T-helper 2 cell treated with Interferon-gamma antibody and Interleukin-4, amounts not matched to agents 5 μg/mL and 100 μg/mL, for 36 hours (primary cell): ENCODE measurements around the gene GALNT14.

ENCODE experiments used
- DNase-seq: peaks from one replicate; pipeline ENCODE4 v3.0.0; 2021; ENCODE audit warnings: low spot score
- H3K27ac Mint-ChIP-seq: one replicate; pipeline ENCODE4 v1.8.0; 2021; ENCODE audit warnings: mild to moderate bottlenecking, mixed read lengths
- H3K27me3 Mint-ChIP-seq: one replicate; pipeline ENCODE4 v1.8.0; 2021; ENCODE audit warnings: low read depth, mixed read lengths
- H3K36me3 Mint-ChIP-seq: one replicate; pipeline ENCODE4 v1.8.0; 2021; ENCODE audit warnings: low read depth, mixed read lengths
- H3K4me1 Mint-ChIP-seq: one replicate; pipeline ENCODE4 v1.8.0; 2021; ENCODE audit warnings: low read depth, mixed read lengths
- H3K4me3 Mint-ChIP-seq: one replicate; pipeline ENCODE4 v1.8.0; 2022; ENCODE audit warnings: mild to moderate bottlenecking, moderate library complexity, mixed read lengths
- H3K9me3 Mint-ChIP-seq: one replicate; pipeline ENCODE4 v1.8.0; 2021; ENCODE audit warnings: mixed read lengths

Gene GALNT14

DNA sequence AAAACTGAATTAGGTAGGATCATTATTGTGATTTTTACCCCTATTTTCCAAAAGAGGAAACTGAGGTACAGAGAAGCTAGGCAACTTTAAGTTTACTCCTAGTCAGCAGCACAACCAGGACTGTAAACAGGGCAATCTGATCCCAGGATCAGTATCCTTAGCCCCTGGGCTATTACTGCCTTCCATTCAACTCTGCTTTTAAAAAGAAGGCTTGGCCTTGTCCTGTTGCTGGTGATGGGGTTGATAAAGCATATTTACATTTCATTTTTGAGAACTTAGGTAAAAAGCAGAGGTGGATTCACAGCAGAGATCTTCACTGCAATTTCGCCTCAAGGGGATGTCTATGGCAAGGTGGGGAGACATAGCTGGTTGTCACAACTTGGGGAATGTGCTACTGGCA is 148.5 kb downstream of the GALNT14 start:
- Mint-ChIP-seq H3K9me3 (no peaks in the 10 kb centered on the region), H3K4me3 (no peak overlapping the region), H3K36me3 (no peaks in the 10 kb centered on the region), H3K27me3 (no peaks in the 10 kb centered on the region), H3K4me1 (no peaks in the 10 kb centered on the region), H3K27ac (no peak overlapping the region)
- no peak for DNase-seq

- H3K27me3 Mint-ChIP-seq, result no peaks in the 10 kb centered on the region
- H3K4me3 Mint-ChIP-seq, result no peak overlapping the region
- H3K9me3 Mint-ChIP-seq, result no peaks in the 10 kb centered on the region
- H3K36me3 Mint-ChIP-seq, result no peaks in the 10 kb centered on the region
- no peak for DNase-seq
- H3K4me1 Mint-ChIP-seq, result no peaks in the 10 kb centered on the region
- H3K27ac Mint-ChIP-seq, result no peak overlapping the region
Measured at GRCh38 chr2:30987566-30987965, 150.7 kb downstream of the GALNT14 start.

GRCh38 chr2:30986231-30986580 is 152.0 kb downstream of the GALNT14 start:
- Mint-ChIP-seq H3K4me3 (no peak overlapping the region), H3K27me3 (no peaks in the 10 kb centered on the region)
- DNase-seq, result no peak

GRCh38 chr2:30985493-30986230 is 152.6 kb downstream of the GALNT14 start:
- Mint-ChIP-seq H3K27me3 (no peaks in the 10 kb centered on the region), H3K4me1 (no peaks in the 10 kb centered on the region), H3K4me3 (no peak overlapping the region), H3K9me3 (no peaks in the 10 kb centered on the region), H3K36me3 (no peaks in the 10 kb centered on the region), H3K27ac (no peak overlapping the region)
- DNase-seq, result no peak

More at GRCh38 chr2:30986231-30986580, 152.0 kb downstream of the GALNT14 start:
- Mint-ChIP-seq H3K4me1 (no peaks in the 10 kb centered on the region), H3K36me3 (no peaks in the 10 kb centered on the region), H3K27ac (no peak overlapping the region), H3K9me3 (no peaks in the 10 kb centered on the region)

DNA sequence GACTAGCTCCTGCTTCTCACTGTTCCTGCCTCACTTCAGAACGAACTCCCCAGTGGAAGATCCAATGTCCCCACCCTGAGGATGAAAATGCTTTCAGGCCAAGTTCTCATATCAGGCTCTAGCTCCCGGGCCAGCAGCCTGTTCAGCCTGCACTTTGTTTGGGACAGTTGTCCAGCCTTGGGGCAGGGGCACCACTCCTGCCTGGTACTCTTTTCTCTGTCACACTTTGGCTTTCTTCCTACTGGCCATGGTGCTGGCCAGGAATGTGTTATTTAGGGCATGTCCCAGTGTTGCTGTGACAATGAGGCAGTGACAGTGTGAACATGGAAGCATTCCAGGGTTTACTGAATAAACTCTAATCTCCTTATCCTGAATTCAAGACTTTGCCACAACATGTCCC is 154.1 kb downstream of the GALNT14 start:
- Mint-ChIP-seq H3K36me3 (no peaks in the 10 kb centered on the region), H3K27ac (no peak overlapping the region), H3K4me3 (no peak overlapping the region), H3K4me1 (no peaks in the 10 kb centered on the region), H3K27me3 (no peaks in the 10 kb centered on the region), H3K9me3 (no peaks in the 10 kb centered on the region)
- no peak for DNase-seq

DNA sequence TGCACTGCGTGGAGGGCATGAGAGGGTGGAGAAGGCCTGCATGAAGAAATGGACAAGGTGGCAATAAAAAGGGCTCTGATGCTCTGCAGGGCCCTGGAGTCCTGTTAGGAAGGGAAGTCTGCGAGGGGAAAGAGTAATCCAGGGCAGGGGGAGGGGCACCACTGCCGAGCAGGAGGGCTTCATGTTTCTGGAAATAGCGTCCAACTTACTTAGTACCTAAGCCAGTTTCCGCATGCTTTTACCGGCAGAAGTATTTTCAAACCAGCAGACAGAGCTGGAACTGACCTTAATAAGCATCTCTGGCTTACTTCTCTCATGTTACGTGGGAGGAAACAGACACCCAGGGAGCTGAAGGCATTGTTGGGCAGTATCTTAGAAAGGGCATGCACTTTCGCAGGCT is 156.7 kb downstream of the GALNT14 start:
- Mint-ChIP-seq H3K4me1 (no peaks in the 10 kb centered on the region), H3K27ac (no peak overlapping the region), H3K36me3 (no peaks in the 10 kb centered on the region), H3K9me3 (no peaks in the 10 kb centered on the region), H3K4me3 (no peak overlapping the region), H3K27me3 (no peaks in the 10 kb centered on the region)
- DNase-seq, result no peak

DNA sequence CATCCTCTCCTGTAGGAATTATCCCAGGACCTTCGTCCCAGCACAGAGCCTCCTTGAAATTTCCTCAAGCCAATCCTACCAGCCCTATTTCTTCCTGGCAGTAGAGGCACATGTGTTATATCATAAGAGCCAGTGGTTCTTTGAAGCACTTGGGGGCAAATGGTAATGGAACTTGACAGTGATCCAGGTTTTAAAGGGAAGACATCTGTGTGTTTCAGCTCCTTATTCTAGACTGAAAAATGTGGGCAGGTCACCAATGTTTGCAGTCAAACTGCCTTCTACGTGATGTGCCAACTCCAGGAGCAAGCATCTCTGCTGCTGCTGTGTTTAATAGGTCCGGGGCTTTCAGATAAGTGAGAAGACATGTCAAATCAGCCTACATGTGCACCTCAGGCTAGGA is 157.1 kb downstream of the GALNT14 start:
- H3K9me3 Mint-ChIP-seq, result no peaks in the 10 kb centered on the region
- H3K27ac Mint-ChIP-seq, result no peak overlapping the region
- H3K4me3 Mint-ChIP-seq, result no peak overlapping the region
- DNase-seq, result no peak
- H3K36me3 Mint-ChIP-seq, result no peaks in the 10 kb centered on the region
- H3K27me3 Mint-ChIP-seq, result no peaks in the 10 kb centered on the region
- H3K4me1 Mint-ChIP-seq, result no peaks in the 10 kb centered on the region

DNA sequence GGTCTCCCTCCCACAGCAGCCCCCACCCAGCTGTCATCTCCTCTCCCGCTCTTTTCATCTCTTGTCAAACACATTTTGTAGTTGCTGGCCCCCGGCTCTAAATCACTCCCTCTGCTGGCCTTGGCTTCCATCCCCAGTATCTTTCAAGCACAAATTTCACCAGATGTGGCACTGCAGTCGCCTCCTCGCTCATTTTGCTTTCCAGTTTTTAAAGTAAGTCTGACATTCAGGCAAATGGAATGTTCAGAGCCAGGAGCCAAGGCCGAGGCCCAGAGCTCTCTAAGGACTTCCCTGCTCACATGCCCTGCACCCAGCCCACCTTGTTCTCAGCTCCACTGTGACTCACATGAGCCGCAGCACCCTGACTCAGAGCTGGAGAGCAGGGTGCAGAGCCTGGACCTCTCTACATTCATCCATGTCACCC is 158.4 kb downstream of the GALNT14 start:
- Mint-ChIP-seq H3K4me3 (no peak overlapping the region), H3K27ac (no peak overlapping the region), H3K27me3 (peaks cover 2% of the 10 kb centered on the region), H3K9me3 (no peaks in the 10 kb centered on the region), H3K36me3 (no peaks in the 10 kb centered on the region), H3K4me1 (no peaks in the 10 kb centered on the region)
- no peak for DNase-seq

DNA sequence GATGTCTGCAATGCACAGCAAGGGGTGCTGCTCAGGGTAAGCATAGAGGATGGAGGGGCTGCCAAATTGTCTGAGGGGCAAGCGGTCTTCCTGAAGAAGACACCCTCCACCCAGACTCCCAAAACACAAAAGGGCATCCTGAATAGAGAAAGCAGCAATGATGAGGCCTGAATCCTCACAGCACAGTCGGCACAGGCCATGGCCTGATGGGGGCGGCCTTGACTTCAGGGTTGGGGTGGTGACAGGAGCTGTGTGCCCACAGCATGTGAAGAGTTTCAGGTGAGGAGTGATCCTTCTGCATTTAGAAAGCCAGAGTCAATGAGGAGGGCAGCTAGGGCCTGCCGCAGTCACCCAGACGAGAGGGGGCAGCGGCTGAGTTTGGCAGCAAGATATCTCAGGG is 159.4 kb downstream of the GALNT14 start:
- H3K4me3 Mint-ChIP-seq, result no peak overlapping the region
- no peak overlapping the region for H3K27ac Mint-ChIP-seq
- H3K27me3 Mint-ChIP-seq, result peaks cover 2% of the 10 kb centered on the region
- no peak for DNase-seq
- H3K9me3 Mint-ChIP-seq, result no peaks in the 10 kb centered on the region
- H3K36me3 Mint-ChIP-seq, result no peaks in the 10 kb centered on the region
- H3K4me1 Mint-ChIP-seq, result no peaks in the 10 kb centered on the region

DNA sequence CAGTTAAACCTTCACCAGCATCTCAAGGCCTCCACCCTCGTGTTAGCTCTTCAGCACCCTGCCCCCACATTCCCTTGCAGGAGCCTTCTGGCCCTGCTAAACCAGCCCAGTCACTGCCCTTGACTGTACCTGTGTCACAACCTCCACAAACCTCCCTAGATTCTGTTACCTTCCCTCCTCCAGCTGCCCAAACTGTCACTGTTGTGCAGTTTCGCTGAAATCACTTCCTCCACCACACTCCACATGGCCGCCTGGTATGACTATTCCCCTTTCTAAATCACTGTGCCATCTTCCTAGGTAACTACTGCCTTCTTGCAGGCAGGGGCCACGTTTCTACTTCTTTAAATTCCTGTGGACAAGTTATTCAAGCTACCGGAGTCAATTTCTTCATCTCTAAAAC is 160.2 kb downstream of the GALNT14 start:
- H3K9me3 Mint-ChIP-seq, result no peaks in the 10 kb centered on the region
- no peaks in the 10 kb centered on the region for H3K4me1 Mint-ChIP-seq
- no peaks in the 10 kb centered on the region for H3K36me3 Mint-ChIP-seq
- no peak for DNase-seq
- H3K27ac Mint-ChIP-seq, result no peak overlapping the region
- H3K27me3 Mint-ChIP-seq, result peaks cover 2% of the 10 kb centered on the region
- no peak overlapping the region for H3K4me3 Mint-ChIP-seq

GRCh38 chr2:30975156-30975555 is 163.1 kb downstream of the GALNT14 start:
- no peaks in the 10 kb centered on the region for H3K36me3 Mint-ChIP-seq
- no peak overlapping the region for H3K4me3 Mint-ChIP-seq
- H3K27ac Mint-ChIP-seq, result no peak overlapping the region
- DNase-seq, result no peak
- H3K27me3 Mint-ChIP-seq, result peaks cover 2% of the 10 kb centered on the region
- no peaks in the 10 kb centered on the region for H3K4me1 Mint-ChIP-seq
- H3K9me3 Mint-ChIP-seq, result no peaks in the 10 kb centered on the region

- Mint-ChIP-seq H3K4me3 (no peak overlapping the region), H3K4me1 (no peaks in the 10 kb centered on the region), H3K36me3 (no peaks in the 10 kb centered on the region), H3K27ac (no peak overlapping the region), H3K27me3 (peaks cover 2% of the 10 kb centered on the region), H3K9me3 (no peaks in the 10 kb centered on the region)
- no peak for DNase-seq
Measured at GRCh38 chr2:30974554-30974953, 163.7 kb downstream of the GALNT14 start.

GRCh38 chr2:30974092-30974491 is 164.1 kb downstream of the GALNT14 start:
- Mint-ChIP-seq H3K4me1 (no peaks in the 10 kb centered on the region), H3K27me3 (peaks cover 2% of the 10 kb centered on the region), H3K9me3 (no peaks in the 10 kb centered on the region), H3K4me3 (no peak overlapping the region), H3K36me3 (no peaks in the 10 kb centered on the region), H3K27ac (no peak overlapping the region)
- no peak for DNase-seq

- H3K4me3 Mint-ChIP-seq, result no peak overlapping the region
- no peaks in the 10 kb centered on the region for H3K36me3 Mint-ChIP-seq
- H3K27ac Mint-ChIP-seq, result no peak overlapping the region
- H3K27me3 Mint-ChIP-seq, result peaks cover 2% of the 10 kb centered on the region
- DNase-seq, result no peak
- H3K9me3 Mint-ChIP-seq, result no peaks in the 10 kb centered on the region
- H3K4me1 Mint-ChIP-seq, result no peaks in the 10 kb centered on the region
Measured at GRCh38 chr2:30971231-30972025, 166.8 kb downstream of the GALNT14 start.
